Endothelial cell of umbilical vein (primary cell): Measurements from ENCODE around the gene KIAA0825. TPM values are rescaled to one million over a fixed set of nuclear protein-coding genes. Genes with fewer than 3 reads are reported as not detected.

Experiments used
- BruUV-seq: library from RNA; stranded (reverse); fragments of 400-500 nt; replicated peaks from 2 replicates; lab custom pipeline; 2021; lab: Mats Ljungman, UMichigan
- CTCF ChIA-PET: fragments of 300-600, 350-600 bp; sonication (Branson Sonifier 250); formaldehyde crosslinking; loops from one replicate; lab custom pipeline; 2021; ENCODE audit warnings: antibody characterized with exemption, inconsistent platforms; lab: Charles Lee
- POLR2A ChIA-PET: fragments of 300-600, 350-600 bp; sonication (Branson Sonifier 250); formaldehyde crosslinking; loops from one replicate; lab custom pipeline; 2021; ENCODE audit warnings: antibody characterized with exemption, inconsistent platforms; lab: Charles Lee
- DNase-seq: peaks from one replicate; pipeline ENCODE4 v3.0.0-alpha.2; 2011; ENCODE audit warnings: low read depth, low spot score
- FAIRE-seq: peaks from 2 replicates; lab custom pipeline; 2011; peaks lifted over from hg19 to GRCh38; lab: Jason Lieb, UNC
- H2AFZ ChIP-seq: 2 replicates; pipeline ENCODE4 v1.6.0; 2012; ENCODE audit warnings: low read depth, low read length, control low read depth, inconsistent platforms
- H3K27ac ChIP-seq: 2 replicates; pipeline ENCODE4 v1.5.1; 2011; ENCODE audit warnings: low read depth, mild to moderate bottlenecking, control low read depth, low read length, moderate library complexity; ENCODE audit not compliant: insufficient read depth
- H3K27me3 ChIP-seq, 2 experiments: 2 replicates each; pipeline versions ENCODE4 v1.6.0 to v1.6.1; 2011; ENCODE audit warnings: low read length in 2 of 2, mixed read lengths in 1 of 2; ENCODE audit not compliant: control insufficient read depth in 2 of 2, insufficient read depth in 2 of 2
- H3K36me3 ChIP-seq, 2 experiments: 2 replicates in 1 of 2; 3 replicates in 1 of 2; pipeline ENCODE4 v1.5.1; 2011; ENCODE audit warnings: low read length in 2 of 2, mild to moderate bottlenecking in 1 of 2, moderate library complexity in 1 of 2; ENCODE audit not compliant: control insufficient read depth in 2 of 2, insufficient read depth in 2 of 2; ENCODE audit errors: extremely low read depth in 1 of 2
- H3K4me1 ChIP-seq: 3 replicates; pipeline ENCODE4 v1.5.1; 2011; ENCODE audit warnings: mild to moderate bottlenecking, low read length; ENCODE audit not compliant: control insufficient read depth, insufficient read depth; ENCODE audit errors: extremely low read depth
- H3K4me2 ChIP-seq: 2 replicates; pipeline ENCODE4 v1.6.1; 2011; ENCODE audit warnings: low read length, control low read depth, mixed read lengths; ENCODE audit not compliant: insufficient read depth
- H3K4me3 ChIP-seq, 3 experiments: fragments of 200-600 bp in 1 of 3; sonication (generic), shearing (Covaris generic) in 1 of 3; replicated peaks in 1 of 3; 2 replicates each; pipeline ENCODE4 v1.5.1; 2011 to 2016; ENCODE audit warnings: control low read depth in 3 of 3, low read length in 3 of 3, mild to moderate bottlenecking in 2 of 3, inconsistent platforms in 1 of 3, low read depth in 1 of 3, moderate library complexity in 1 of 3; ENCODE audit not compliant: insufficient read depth in 1 of 3
- H3K79me2 ChIP-seq: 2 replicates; pipeline ENCODE4 v1.6.0; 2012; ENCODE audit warnings: low read length, inconsistent platforms; ENCODE audit not compliant: control insufficient read depth, insufficient read depth
- H3K9ac ChIP-seq: replicated peaks from 2 replicates; pipeline ENCODE3; 2011; ENCODE audit warnings: low read length, control low read depth; ENCODE audit not compliant: insufficient read depth; ENCODE audit errors: extremely low read depth
- H3K9me1 ChIP-seq: replicated peaks from 3 replicates; pipeline ENCODE4 v1.6.0; 2011; ENCODE audit warnings: mild to moderate bottlenecking, low read length; ENCODE audit not compliant: control insufficient read depth, insufficient read depth; ENCODE audit errors: extremely low read depth
- H3K9me3 ChIP-seq: replicated peaks from 2 replicates; pipeline ENCODE4 v1.5.1; 2012; ENCODE audit warnings: low read length, inconsistent platforms; ENCODE audit not compliant: control insufficient read depth, insufficient read depth
- H4K20me1 ChIP-seq: replicated peaks from 2 replicates; pipeline ENCODE3; 2011; ENCODE audit warnings: mild to moderate bottlenecking, low read length; ENCODE audit not compliant: control insufficient read depth, insufficient read depth; ENCODE audit errors: extremely low read depth
- JUN ChIP-seq: IDR thresholded peaks from 2 replicates; pipeline ENCODE4 v1.6.1; 2011; ENCODE audit warnings: borderline replicate concordance, low read depth; ENCODE audit not compliant: insufficient read length, insufficient read depth
- POLR2A ChIP-seq: IDR thresholded peaks from 2 replicates; pipeline ENCODE4 v1.6.1; 2012; ENCODE audit warnings: low read depth, mild to moderate bottlenecking, control low read depth, low read length
- dilution Hi-C: fragments of 300-500 bp; cut with MboI; formaldehyde crosslinking; loops from one replicate; pipeline ENCODE4 v1.15.0; 2019; ENCODE audit warnings: low sequenced_read_pairs; ENCODE audit not compliant: extremely low pct_ligation_motif_present
- intact Hi-C: fragments of 100-400 bp; cut with micrococcal nuclease; formaldehyde crosslinking; loops from one replicate; pipeline ENCODE4 v1.10.0; 2022
- polyA plus RNA-seq, 4 experiments: library from polyadenylated mRNA; depleted of rRNA in 3 of 4; stranded (reverse) in 3 of 4; unstranded in 1 of 4; fragments of >200 nt; gene quantifications; 2 replicates each; pipeline versions ENCODE4 v1.2.1 to v1.2.3, GENCODE V29; 2011 to 2012; ENCODE audit warnings: missing spikeins in 1 of 4
- total RNA-seq: library from RNA; stranded (reverse); gene quantifications from 2 replicates; pipeline ENCODE4 v1.2.3, GENCODE V29; 2021

Gene KIAA0825
- total and polyA plus RNA-seq, 2 donors (not counting 3 experiments of a cell fraction or from before 2014, with no cell fraction given), result 0.15 to 1.1 TPM

DNA sequence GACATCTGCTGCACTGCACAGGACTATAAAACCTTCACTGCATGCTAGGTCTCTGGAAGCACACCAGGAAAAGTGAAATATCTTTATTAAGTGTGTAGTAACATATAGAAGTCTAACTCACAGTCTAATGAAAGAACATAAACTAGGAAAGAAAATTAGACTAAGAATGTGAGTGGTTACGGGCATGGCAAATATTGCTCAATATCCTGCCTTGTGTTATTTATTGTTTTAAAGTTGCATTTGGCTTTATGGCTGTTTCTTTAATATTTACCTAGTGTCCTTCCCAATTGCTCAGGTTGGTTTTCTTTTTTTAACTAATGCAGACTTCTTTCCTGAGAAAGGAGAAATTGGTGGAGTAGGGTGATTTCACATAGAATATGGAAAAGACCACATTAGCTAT, 342.4 kb downstream of the KIAA0825 start:
- Histone ChIP-seq H3K4me3 (no peak overlapping the region), H4K20me1 (no peaks in the 10 kb centered on the region), H3K4me1 (no peaks in the 10 kb centered on the region), H3K79me2 (no peaks in the 10 kb centered on the region), H3K9ac (no peak overlapping the region), H3K4me2 (no peak overlapping the region), H3K9me3 (no peaks in the 10 kb centered on the region), H3K27me3 (no peaks in the 10 kb centered on the region), H3K27ac (no peak overlapping the region), H2AFZ (no peak overlapping the region), H3K36me3 (no peaks in the 10 kb centered on the region), H3K9me1 (no peaks in the 10 kb centered on the region)
- BruUV-seq, result no TSS peak
- no peak for FAIRE-seq
- ChIA-PET CTCF (no interaction called here), POLR2A (no interaction called here)
- DNase-seq, result no peak
- dilution Hi-C loops (no loop called here), intact Hi-C loops (loop anchor here (5.0 kb wide), 1 partner anchor 116 kb away; no protein-coding TSS in a partner anchor)
- TF ChIP-seq JUN, result no peak

DNA sequence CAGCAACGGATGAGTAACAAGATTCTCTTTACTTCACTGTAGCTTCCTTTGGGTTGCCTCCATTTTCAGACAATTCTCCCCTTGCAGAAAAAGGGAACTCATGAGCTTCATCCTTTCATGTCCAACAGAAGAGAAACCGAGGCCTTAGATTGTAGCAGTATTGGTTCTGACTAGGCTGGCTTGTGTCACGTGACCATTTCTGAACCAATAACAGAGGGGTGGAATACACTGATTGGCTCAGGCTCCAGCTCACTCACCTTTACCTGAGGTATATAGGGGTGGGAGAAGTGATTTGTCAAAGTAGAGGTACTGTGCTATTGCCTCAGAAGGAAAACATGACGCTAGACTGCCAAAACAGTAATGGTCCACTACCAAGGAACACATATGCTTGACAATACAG, 343.7 kb downstream of the KIAA0825 start:
- H3K27ac ChIP-seq, result no peak overlapping the region
- H3K9me1 ChIP-seq, result no peaks in the 10 kb centered on the region
- intact Hi-C loops, result loop anchor here (5.0 kb wide), 1 partner anchor 118 kb away; no protein-coding TSS in a partner anchor
- H2AFZ ChIP-seq, result no peak overlapping the region
- H3K4me3 ChIP-seq, result no peak overlapping the region
- H3K4me1 ChIP-seq, result no peaks in the 10 kb centered on the region
- no peaks in the 10 kb centered on the region for H3K27me3 ChIP-seq
- no peaks in the 10 kb centered on the region for H3K9me3 ChIP-seq
- no peak for TF ChIP-seq POLR2A
- H3K4me2 ChIP-seq, result no peak overlapping the region
- H4K20me1 ChIP-seq, result no peaks in the 10 kb centered on the region
- CTCF ChIA-PET, result interaction anchor here (1.0 to 1.7 kb wide), 2 partner anchors 19 to 61 kb away, joined by 3 read pairs; no protein-coding TSS in a partner anchor
- H3K36me3 ChIP-seq, result no peaks in the 10 kb centered on the region
- FAIRE-seq (no peak), DNase-seq (no peak)
- dilution Hi-C loops, result no loop called here
- H3K9ac ChIP-seq, result no peak overlapping the region
- POLR2A ChIA-PET, result no interaction called here
- no TSS peak for BruUV-seq
- H3K79me2 ChIP-seq, result no peaks in the 10 kb centered on the region
